SK-N-SH (cell line): ENCODE data around the gene TMEM117.

ENCODE experiments used
- CHD2 ChIP-seq: fragments of 150-350 bp; IDR thresholded peaks from 2 replicates; pipeline ENCODE4 v1.6.1; 2018; ENCODE audit warnings: low read length; ENCODE audit not compliant: partially characterized antibody
- FOXJ3 ChIP-seq: sonication (generic); formaldehyde crosslinking; IDR thresholded peaks from 2 replicates; pipeline ENCODE4 v1.5.1; 2020; ENCODE audit warnings: mild to moderate bottlenecking, missing genetic modification reagents
- IRF3 ChIP-seq: fragments of 150-350 bp; IDR thresholded peaks from 2 replicates; pipeline ENCODE4 v1.6.1; 2016; ENCODE audit warnings: mild to moderate bottlenecking, low read depth, low read length
- MXI1 ChIP-seq: IDR thresholded peaks from 2 replicates; pipeline ENCODE4 v1.6.1; 2012; ENCODE audit warnings: mild to moderate bottlenecking, low read depth, low read length, improper control_type of control experiment
- POLR2AphosphoS5 ChIP-seq: IDR thresholded peaks from 2 replicates; pipeline ENCODE4 v1.6.1; 2012; ENCODE audit warnings: low read depth, low read length
- RCOR1 ChIP-seq: fragments of 150-350 bp; IDR thresholded peaks from 2 replicates; pipeline ENCODE4 v1.6.1; 2017; ENCODE audit warnings: antibody characterized with exemption, low read length
- TEAD4 ChIP-seq: IDR thresholded peaks from 2 replicates; pipeline ENCODE4 v1.4.0; 2012; ENCODE audit warnings: mild to moderate bottlenecking, borderline replicate concordance; ENCODE audit not compliant: insufficient read depth
- TF ChIP-seq, protein P1 (sequence below): IDR thresholded peaks from 2 replicates; pipeline ENCODE4 v1.4.0; 2012; ENCODE audit warnings: low read depth
- TF ChIP-seq, protein P2 (sequence below): fragments of 200-600 bp; sonication (generic); IDR thresholded peaks from 2 replicates; pipeline ENCODE4 v1.6.1; 2017; ENCODE audit warnings: antibody characterized with exemption, mild to moderate bottlenecking, moderate library complexity

DNA sequence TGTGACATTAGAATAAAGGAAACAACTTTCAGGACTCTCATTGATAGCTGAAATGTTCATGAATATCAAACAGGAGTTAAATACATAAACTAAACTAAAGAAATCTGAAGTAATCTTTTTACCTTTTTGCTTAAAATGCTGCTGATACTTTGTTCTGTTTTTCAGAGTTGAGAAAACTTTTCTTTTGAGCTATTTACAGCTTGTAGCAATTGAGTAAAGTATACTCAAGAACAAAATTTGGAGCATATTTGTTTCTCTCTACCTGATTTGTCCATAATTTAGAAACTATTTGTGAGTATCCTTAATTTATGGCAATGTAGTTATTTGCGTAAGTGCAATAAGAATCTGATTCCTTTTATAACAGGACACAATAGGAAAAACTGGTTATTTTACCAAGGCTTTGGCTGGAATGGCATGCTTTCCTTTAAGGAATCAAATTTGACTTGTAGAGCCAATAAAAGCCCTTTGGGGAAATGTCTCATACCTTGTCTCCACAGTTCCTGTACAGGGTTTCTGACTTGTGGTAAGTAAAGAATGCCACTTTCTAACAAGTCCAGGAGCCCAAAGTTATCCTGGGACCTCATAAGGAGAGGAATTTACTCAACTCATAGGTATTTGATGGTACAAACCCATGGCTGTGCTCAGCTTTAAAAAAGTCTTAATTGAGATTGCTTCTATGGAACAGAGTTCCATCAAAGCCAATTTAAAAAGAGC, 195.7 kb downstream of the TMEM117 start:
- TF ChIP-seq CHD2 (no peak), POLR2AphosphoS5 (no peak), TEAD4 (no peak), MXI1 (no peak), RCOR1 (no peak), FOXJ3 (CRISPR knock-in tag) (no peak), IRF3 (no peak)
- TF ChIP-seq, protein P1, sequence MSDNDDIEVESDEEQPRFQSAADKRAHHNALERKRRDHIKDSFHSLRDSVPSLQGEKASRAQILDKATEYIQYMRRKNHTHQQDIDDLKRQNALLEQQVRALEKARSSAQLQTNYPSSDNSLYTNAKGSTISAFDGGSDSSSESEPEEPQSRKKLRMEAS, result no peak
- TF ChIP-seq, protein P2, sequence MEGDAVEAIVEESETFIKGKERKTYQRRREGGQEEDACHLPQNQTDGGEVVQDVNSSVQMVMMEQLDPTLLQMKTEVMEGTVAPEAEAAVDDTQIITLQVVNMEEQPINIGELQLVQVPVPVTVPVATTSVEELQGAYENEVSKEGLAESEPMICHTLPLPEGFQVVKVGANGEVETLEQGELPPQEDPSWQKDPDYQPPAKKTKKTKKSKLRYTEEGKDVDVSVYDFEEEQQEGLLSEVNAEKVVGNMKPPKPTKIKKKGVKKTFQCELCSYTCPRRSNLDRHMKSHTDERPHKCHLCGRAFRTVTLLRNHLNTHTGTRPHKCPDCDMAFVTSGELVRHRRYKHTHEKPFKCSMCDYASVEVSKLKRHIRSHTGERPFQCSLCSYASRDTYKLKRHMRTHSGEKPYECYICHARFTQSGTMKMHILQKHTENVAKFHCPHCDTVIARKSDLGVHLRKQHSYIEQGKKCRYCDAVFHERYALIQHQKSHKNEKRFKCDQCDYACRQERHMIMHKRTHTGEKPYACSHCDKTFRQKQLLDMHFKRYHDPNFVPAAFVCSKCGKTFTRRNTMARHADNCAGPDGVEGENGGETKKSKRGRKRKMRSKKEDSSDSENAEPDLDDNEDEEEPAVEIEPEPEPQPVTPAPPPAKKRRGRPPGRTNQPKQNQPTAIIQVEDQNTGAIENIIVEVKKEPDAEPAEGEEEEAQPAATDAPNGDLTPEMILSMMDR, result no peak
